AG04450 (cell line): Measurements from ENCODE around the gene BTBD9. TPM values are rescaled to one million over a fixed set of nuclear protein-coding genes. Genes with fewer than 3 reads are reported as not detected.

ENCODE experiments used
- CTCF ChIA-PET: fragments of 300-600, 350-600 bp; formaldehyde crosslinking; extraction: SDS; loops from one replicate; lab custom pipeline; 2022; ENCODE audit warnings: antibody characterized with exemption, inconsistent platforms; lab: Charles Lee
- POLR2A ChIA-PET: fragments of 350-600 bp; formaldehyde crosslinking; extraction: SDS; loops from one replicate; lab custom pipeline; 2021; ENCODE audit warnings: antibody characterized with exemption, inconsistent platforms; lab: Yijun Ruan, JAX
- DNase-seq: peaks from one replicate; pipeline ENCODE4 v3.0.0-alpha.2; 2011; ENCODE audit warnings: low read depth, low spot score
- H3K27ac ChIP-seq: one replicate; pipeline ENCODE4 v1.5.1; 2012; ENCODE audit warnings: low read depth, low read length, control low read depth
- H3K27me3 ChIP-seq: one replicate; pipeline ENCODE4 v1.6.0; 2012; ENCODE audit warnings: low read length; ENCODE audit not compliant: control insufficient read depth, insufficient read depth
- H3K4me3 ChIP-seq: 2 replicates; pipeline ENCODE4 v1.5.1; 2011; ENCODE audit warnings: mild to moderate bottlenecking, low read depth, low read length, control low read depth
- H3K9me3 ChIP-seq: 2 replicates; pipeline ENCODE4 v1.5.1; 2012; ENCODE audit warnings: low read length; ENCODE audit not compliant: control insufficient read depth, insufficient read depth
- polyA plus RNA-seq: library from polyadenylated mRNA; depleted of rRNA; stranded (reverse); fragments of >200 nt; gene quantifications from 2 replicates; pipeline ENCODE4 v1.2.3, GENCODE V29; 2011
- TF ChIP-seq, protein P1 (sequence below): IDR thresholded peaks from 2 replicates; pipeline ENCODE4 v1.5.1; 2011; ENCODE audit warnings: low read depth, low read length, control low read depth, inconsistent platforms

BTBD9 gene
- polyA plus RNA-seq, 1 experiment = 7.2 TPM

- TF ChIP-seq, protein P1, sequence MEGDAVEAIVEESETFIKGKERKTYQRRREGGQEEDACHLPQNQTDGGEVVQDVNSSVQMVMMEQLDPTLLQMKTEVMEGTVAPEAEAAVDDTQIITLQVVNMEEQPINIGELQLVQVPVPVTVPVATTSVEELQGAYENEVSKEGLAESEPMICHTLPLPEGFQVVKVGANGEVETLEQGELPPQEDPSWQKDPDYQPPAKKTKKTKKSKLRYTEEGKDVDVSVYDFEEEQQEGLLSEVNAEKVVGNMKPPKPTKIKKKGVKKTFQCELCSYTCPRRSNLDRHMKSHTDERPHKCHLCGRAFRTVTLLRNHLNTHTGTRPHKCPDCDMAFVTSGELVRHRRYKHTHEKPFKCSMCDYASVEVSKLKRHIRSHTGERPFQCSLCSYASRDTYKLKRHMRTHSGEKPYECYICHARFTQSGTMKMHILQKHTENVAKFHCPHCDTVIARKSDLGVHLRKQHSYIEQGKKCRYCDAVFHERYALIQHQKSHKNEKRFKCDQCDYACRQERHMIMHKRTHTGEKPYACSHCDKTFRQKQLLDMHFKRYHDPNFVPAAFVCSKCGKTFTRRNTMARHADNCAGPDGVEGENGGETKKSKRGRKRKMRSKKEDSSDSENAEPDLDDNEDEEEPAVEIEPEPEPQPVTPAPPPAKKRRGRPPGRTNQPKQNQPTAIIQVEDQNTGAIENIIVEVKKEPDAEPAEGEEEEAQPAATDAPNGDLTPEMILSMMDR = no peak
- CTCF ChIA-PET = interaction anchor here (0.7 to 2.0 kb wide), 3 partner anchors 8 to 465 kb away, joined by 4 to 11 read pairs (median 6); no protein-coding TSS in a partner anchor
- POLR2A ChIA-PET = no interaction called here
- Histone ChIP-seq H3K4me3 (no peak overlapping the region), H3K27me3 (no peaks in the 10 kb centered on the region), H3K27ac (no peak overlapping the region), H3K9me3 (no peaks in the 10 kb centered on the region)
- DNase-seq = no peak
These were observed 140.8 kb downstream of the BTBD9 start for GRCh38 chr6:38498805-38499445.

GRCh38 chr6:38498085-38498484 lies 141.6 kb downstream of the BTBD9 start:
- no peak overlapping the region for H3K27ac ChIP-seq
- H3K27me3 ChIP-seq = no peaks in the 10 kb centered on the region
- ChIA-PET POLR2A (interaction anchor here (0.6 kb wide), 1 partner anchor 38 kb away, joined by 4 read pairs; no protein-coding TSS in a partner anchor), CTCF (interaction anchor here (0.7 to 2.0 kb wide), 4 partner anchors 9 to 464 kb away, joined by 4 to 11 read pairs (median 6); no protein-coding TSS in a partner anchor)
- no peaks in the 10 kb centered on the region for H3K9me3 ChIP-seq
- TF ChIP-seq, protein P1 = no peak
- no peak for DNase-seq
- no peak overlapping the region for H3K4me3 ChIP-seq

- ChIA-PET POLR2A (interaction anchor here (0.6 kb wide), 1 partner anchor 39 kb away, joined by 4 read pairs; no protein-coding TSS in a partner anchor), CTCF (interaction anchor here (0.7 to 2.0 kb wide), 2 partner anchors 73 to 396 kb away, joined by 6 to 11 read pairs; no protein-coding TSS in a partner anchor)
- Histone ChIP-seq H3K4me3 (no peak overlapping the region), H3K27me3 (no peaks in the 10 kb centered on the region), H3K27ac (no peak overlapping the region), H3K9me3 (no peaks in the 10 kb centered on the region)
- DNase-seq = no peak
- TF ChIP-seq, protein P1 = no peak
These were observed 142.2 kb downstream of the BTBD9 start for GRCh38 chr6:38497546-38497945.

DNA sequence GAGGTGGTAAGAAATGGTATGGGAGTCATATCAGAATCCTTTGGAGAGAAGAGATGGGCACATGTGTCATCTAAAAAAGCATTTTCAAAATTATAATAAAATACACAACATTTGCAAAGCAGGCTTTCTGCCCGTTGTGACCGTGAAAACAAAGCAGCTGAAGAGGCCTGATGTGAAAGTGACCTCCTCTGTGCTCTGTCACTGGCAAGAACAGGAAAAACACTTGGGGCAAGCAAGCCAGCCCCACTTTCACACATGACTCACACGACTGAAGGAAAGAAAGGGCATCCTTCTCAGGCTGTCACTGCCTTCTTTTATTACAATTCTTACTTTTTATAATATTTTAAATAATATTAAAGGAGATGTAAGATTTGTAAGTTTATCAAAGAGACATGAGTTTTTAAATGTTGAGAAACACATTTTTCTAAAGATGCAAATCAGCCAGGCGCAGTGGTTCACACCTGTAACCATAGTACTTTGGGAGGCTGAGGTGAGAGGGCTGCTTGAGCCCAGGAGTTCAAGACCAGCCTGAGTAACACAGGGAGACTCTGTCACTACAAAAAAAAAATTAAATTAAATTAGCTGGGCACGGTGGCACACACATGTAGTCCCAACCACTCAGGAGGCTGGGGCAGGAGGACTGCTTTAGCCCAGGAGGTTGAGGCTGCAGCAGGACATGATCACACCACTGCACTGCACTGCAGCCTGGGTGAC lies 143.7 kb downstream of the BTBD9 start:
- CTCF ChIA-PET = interaction anchor here (0.7 kb wide), 1 partner anchor 174 kb away, joined by 6 read pairs; no protein-coding TSS in a partner anchor
- TF ChIP-seq, protein P1 = no peak
- Histone ChIP-seq H3K9me3 (no peaks in the 10 kb centered on the region), H3K4me3 (no peak overlapping the region), H3K27me3 (no peaks in the 10 kb centered on the region), H3K27ac (no peak overlapping the region)
- POLR2A ChIA-PET = no interaction called here
- no peak for DNase-seq
